SK-N-SH (cell line): Measurements from ENCODE around the gene MCM3AP. TPM values are rescaled to one million over a fixed set of nuclear protein-coding genes. Genes with fewer than 3 reads are reported as not detected.
"Not testable (repeated sequence)": the region's sequence is repeated elsewhere in the genome, so short reads cannot be mapped to it uniquely, and the experiment has no call there.

Experiments used
- CTCF ChIA-PET: fragments of 300-600, 350-600 bp; formaldehyde crosslinking; extraction: SDS; loops from one replicate; lab custom pipeline; 2021; lab: Yijun Ruan, JAX
- POLR2A ChIA-PET: fragments of 350-600 bp; sonication (Branson Sonifier 250); formaldehyde crosslinking; extraction: SDS; loops from one replicate; lab custom pipeline; 2020; ENCODE audit warnings: antibody characterized with exemption, inconsistent platforms; lab: Yijun Ruan, JAX
- DNase-seq: peaks from one replicate; pipeline ENCODE4 v3.0.0; 2012
- H2AFZ ChIP-seq: fragments of 200-600 bp; sonication (generic); 2 replicates; pipeline ENCODE4 v1.8.1; 2016; ENCODE audit warnings: antibody characterized with exemption, mild to moderate bottlenecking, low read depth
- H3F3A ChIP-seq: fragments of 200-600 bp; sonication (generic); replicated peaks from 2 replicates; pipeline ENCODE3; 2016; ENCODE audit warnings: antibody characterized with exemption, mild to moderate bottlenecking; ENCODE audit not compliant: insufficient read depth
- H3K27ac ChIP-seq, 2 experiments: fragments of 200-500 bp in 1 of 2; fragments of 200-600 bp in 1 of 2; sonication (Bioruptor generic) in 1 of 2; sonication (generic), shearing (Covaris generic) in 1 of 2; 2 replicates each; pipeline versions ENCODE4 v1.5.1 to v1.6.1; 2014 to 2016; ENCODE audit warnings: low read depth in 2 of 2, inconsistent platforms in 1 of 2, low read length in 1 of 2, mild to moderate bottlenecking in 1 of 2, mixed read lengths in 1 of 2
- H3K27me3 ChIP-seq: fragments of 200-600 bp; sonication (generic), shearing (Covaris generic); 2 replicates; pipeline ENCODE4 v1.6.1; 2016; ENCODE audit warnings: mixed run types; ENCODE audit not compliant: insufficient read depth
- H3K36me3 ChIP-seq, 2 experiments: fragments of 200-500 bp in 1 of 2; fragments of 200-600 bp in 1 of 2; sonication (Bioruptor generic) in 1 of 2; sonication (generic) in 1 of 2; replicated peaks in 1 of 2; 2 replicates each; pipeline versions ENCODE3 to v1.5.1; 2014 to 2016; ENCODE audit warnings: low read length in 1 of 2, mild to moderate bottlenecking in 1 of 2; ENCODE audit not compliant: insufficient read depth in 2 of 2, control insufficient read depth in 1 of 2
- H3K4me1 ChIP-seq, 2 experiments: fragments of 200-500 bp in 1 of 2; fragments of 200-600 bp in 1 of 2; sonication (Bioruptor generic) in 1 of 2; sonication (generic), shearing (Covaris generic) in 1 of 2; 2 replicates each; pipeline versions ENCODE4 v1.5.1 to v1.6.1; 2014 to 2016; ENCODE audit warnings: low read depth in 1 of 2, low read length in 1 of 2, mixed run types in 1 of 2; ENCODE audit not compliant: insufficient read depth in 2 of 2, control insufficient read depth in 1 of 2
- H3K4me2 ChIP-seq: fragments of 200-600 bp; sonication (generic), shearing (Covaris generic); 2 replicates; pipeline ENCODE4 v1.6.1; 2017; ENCODE audit warnings: mixed run types
- H3K4me3 ChIP-seq, 2 experiments: fragments of 200-500 bp in 1 of 2; fragments of 200-600 bp in 1 of 2; sonication (Bioruptor generic) in 1 of 2; sonication (generic), shearing (Covaris generic) in 1 of 2; 2 replicates each; pipeline versions ENCODE4 v1.5.1 to v1.8.1; 2014 to 2016; ENCODE audit warnings: low read depth in 2 of 2, inconsistent platforms in 1 of 2, low read length in 1 of 2, mild to moderate bottlenecking in 1 of 2, mixed read lengths in 1 of 2, moderate library complexity in 1 of 2
- H3K79me2 ChIP-seq: fragments of 200-600 bp; sonication (generic); 2 replicates; pipeline ENCODE4 v1.8.1; 2017; ENCODE audit warnings: mild to moderate bottlenecking; ENCODE audit not compliant: insufficient read depth
- H3K9ac ChIP-seq: fragments of 200-600 bp; sonication (generic); 2 replicates; pipeline ENCODE4 v1.6.1; 2017; ENCODE audit warnings: mixed run types
- H3K9me2 ChIP-seq: fragments of 200-600 bp; sonication (generic); 2 replicates; pipeline ENCODE4 v1.6.1; 2017; ENCODE audit warnings: mixed run types
- H3K9me3 ChIP-seq: fragments of 200-600 bp; sonication (generic); 2 replicates; pipeline ENCODE4 v1.6.1; 2017; ENCODE audit warnings: mixed run types, mild to moderate bottlenecking, moderate library complexity
- H4K20me1 ChIP-seq: fragments of 200-600 bp; sonication (generic); 2 replicates; pipeline ENCODE4 v1.6.1; 2017; ENCODE audit warnings: mild to moderate bottlenecking, mixed run types; ENCODE audit not compliant: insufficient read depth
- CHD2 ChIP-seq: fragments of 150-350 bp; IDR thresholded peaks from 2 replicates; pipeline ENCODE4 v1.6.1; 2018; ENCODE audit warnings: low read length; ENCODE audit not compliant: partially characterized antibody
- FOXM1 ChIP-seq: IDR thresholded peaks from 2 replicates; pipeline ENCODE4 v1.4.0; 2012; ENCODE audit warnings: low read depth, mild to moderate bottlenecking
- GABPA ChIP-seq: IDR thresholded peaks from 2 replicates; pipeline ENCODE4 v1.4.0; 2012; ENCODE audit warnings: low read depth, mild to moderate bottlenecking
- JUND ChIP-seq: IDR thresholded peaks from 2 replicates; pipeline ENCODE4 v1.4.0; 2012
- MEF2A ChIP-seq: IDR thresholded peaks from 2 replicates; pipeline ENCODE4 v1.4.0; 2012; ENCODE audit warnings: low read depth, borderline replicate concordance
- MXI1 ChIP-seq: IDR thresholded peaks from 2 replicates; pipeline ENCODE4 v1.6.1; 2012; ENCODE audit warnings: mild to moderate bottlenecking, low read depth, low read length, improper control_type of control experiment
- NFIC ChIP-seq: IDR thresholded peaks from 2 replicates; pipeline ENCODE4 v1.4.0; 2012; ENCODE audit warnings: borderline replicate concordance
- NRF1 ChIP-seq: IDR thresholded peaks from 2 replicates; pipeline ENCODE4 v1.6.1; 2012; ENCODE audit warnings: low read depth, mild to moderate bottlenecking, low read length
- POLR2AphosphoS5 ChIP-seq: IDR thresholded peaks from 2 replicates; pipeline ENCODE4 v1.6.1; 2012; ENCODE audit warnings: low read depth, low read length
- RCOR1 ChIP-seq: fragments of 150-350 bp; IDR thresholded peaks from 2 replicates; pipeline ENCODE4 v1.6.1; 2017; ENCODE audit warnings: antibody characterized with exemption, low read length
- SMC3 ChIP-seq: IDR thresholded peaks from 2 replicates; pipeline ENCODE4 v1.6.1; 2012; ENCODE audit warnings: low read depth, low read length, improper control_type of control experiment
- TCF12 ChIP-seq: IDR thresholded peaks from 2 replicates; pipeline ENCODE4 v1.4.0; 2012
- TEAD4 ChIP-seq: IDR thresholded peaks from 2 replicates; pipeline ENCODE4 v1.4.0; 2012; ENCODE audit warnings: mild to moderate bottlenecking, borderline replicate concordance; ENCODE audit not compliant: insufficient read depth
- YY1 ChIP-seq: IDR thresholded peaks from 2 replicates; pipeline ENCODE4 v1.4.0; 2012; ENCODE audit warnings: low read depth, mild to moderate bottlenecking
- WGBS: methylation state at CpG from one replicate; pipeline ENCODE4 v1.1.6; 2017; ENCODE audit warnings: low lambda C conversion rate; 5-methylcytosine and 5-hydroxymethylcytosine counted together
- polyA plus RNA-seq, 3 experiments: library from polyadenylated mRNA; depleted of rRNA; stranded (reverse); fragments of >200 nt; gene quantifications; 2 replicates each; pipeline ENCODE4 v1.2.3, GENCODE V29; 2012
- TF ChIP-seq, protein P1 (sequence below): fragments of 150-350 bp; IDR thresholded peaks from 2 replicates; pipeline ENCODE4 v1.6.1; 2017; ENCODE audit warnings: antibody characterized with exemption, low read length, low read depth, borderline replicate concordance
- TF ChIP-seq, protein P2 (sequence below): IDR thresholded peaks from 2 replicates; pipeline ENCODE4 v1.4.0; 2012; ENCODE audit warnings: low read depth
- TF ChIP-seq, protein P3 (sequence below): fragments of 200-600 bp; sonication (generic); IDR thresholded peaks from 2 replicates; pipeline ENCODE4 v1.6.1; 2017; ENCODE audit warnings: antibody characterized with exemption, mild to moderate bottlenecking, moderate library complexity

MCM3AP gene
- polyA plus RNA-seq, 1 of the 3 experiments (the other 2 are of a cell fraction), result 42.9 TPM

DNA sequence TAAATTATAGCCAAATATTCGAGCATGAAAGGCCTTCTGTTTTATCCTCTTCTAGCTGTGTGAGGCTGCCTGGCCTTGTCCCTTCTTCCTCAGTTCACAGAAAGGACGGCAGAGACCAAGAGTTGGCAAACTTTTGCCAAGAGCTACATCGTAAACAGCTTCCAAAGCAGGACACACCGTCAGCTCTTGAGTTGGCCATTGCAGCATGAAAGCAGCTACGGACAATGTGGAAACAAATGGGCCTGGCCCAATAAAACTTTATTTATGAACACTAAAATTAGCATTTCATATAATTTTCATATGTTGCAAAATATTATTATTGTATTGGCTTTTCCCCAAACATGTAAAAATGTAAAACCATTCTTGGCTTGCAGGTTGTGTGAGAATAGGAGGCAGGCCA lies 27.5 kb upstream of the MCM3AP start:
- WGBS, result 92% methylated on average over 5 of the region's 5 CpGs
- no peak overlapping the region for H3K4me2 ChIP-seq
- H4K20me1 ChIP-seq, result no peaks in the 10 kb centered on the region
- no peak overlapping the region for H2AFZ ChIP-seq
- no peaks in the 10 kb centered on the region for H3K79me2 ChIP-seq
- no peak overlapping the region for H3K4me3 ChIP-seq
- POLR2A ChIA-PET, result no interaction called here
- no peak overlapping the region for H3K9ac ChIP-seq
- no peaks in the 10 kb centered on the region for H3K27me3 ChIP-seq
- peaks cover 0 to 3% of the 10 kb centered on the region in 2 experiments; a peak in 1 of 4 replicates for H3K4me1 ChIP-seq
- H3F3A ChIP-seq, result no peaks in the 10 kb centered on the region
- peaks cover 0 to 18% of the 10 kb centered on the region in 2 experiments for H3K36me3 ChIP-seq
- no peak for DNase-seq
- H3K9me2 ChIP-seq, result no peaks in the 10 kb centered on the region
- CTCF ChIA-PET, result interaction anchor here (0.6 kb wide), 1 partner anchor 52 kb away, joined by 3 read pairs; no protein-coding TSS in a partner anchor
- TF ChIP-seq JUND, result no peak
- no peak for TF ChIP-seq TEAD4
- no peak for TF ChIP-seq YY1
- no peaks in the 10 kb centered on the region for H3K9me3 ChIP-seq
- H3K27ac ChIP-seq, result no peak overlapping the region

DNA sequence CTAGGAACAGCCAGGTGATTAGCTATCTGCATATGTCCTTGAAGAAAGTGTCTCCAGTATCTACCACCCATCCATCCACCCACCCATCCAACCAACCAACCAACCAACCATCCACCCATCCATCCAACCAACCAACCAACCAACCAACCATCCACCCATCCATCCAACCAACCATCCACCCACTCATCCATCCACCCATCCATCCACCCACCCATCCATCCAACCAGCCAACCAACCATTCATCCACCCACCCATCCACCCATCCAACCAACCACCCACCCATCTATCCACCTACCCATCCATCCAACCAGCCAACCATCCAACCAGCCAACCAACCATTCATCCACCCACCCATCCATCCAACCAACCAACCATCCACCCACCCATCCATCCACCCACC lies 26.2 kb upstream of the MCM3AP start:
- ChIA-PET POLR2A (no interaction called here), CTCF (no interaction called here)
- no peaks in the 10 kb centered on the region for H3K27me3 ChIP-seq
- no peaks in the 10 kb centered on the region for H3K9me3 ChIP-seq
- H3K9ac ChIP-seq, result no peak overlapping the region
- no peak overlapping the region for H2AFZ ChIP-seq
- H3K4me3 ChIP-seq, result no peak overlapping the region
- H3K9me2 ChIP-seq, result no peaks in the 10 kb centered on the region
- H4K20me1 ChIP-seq, result no peaks in the 10 kb centered on the region
- TF ChIP-seq YY1 (no peak), POLR2AphosphoS5 (no peak), NRF1 (no peak), NFIC (no peak), MEF2A (no peak), TCF12 (no peak), CHD2 (no peak), SMC3 (no peak), RCOR1 (no peak), FOXM1 (no peak), MXI1 (no peak), GABPA (no peak), TEAD4 (no peak)
- TF ChIP-seq, protein P1, sequence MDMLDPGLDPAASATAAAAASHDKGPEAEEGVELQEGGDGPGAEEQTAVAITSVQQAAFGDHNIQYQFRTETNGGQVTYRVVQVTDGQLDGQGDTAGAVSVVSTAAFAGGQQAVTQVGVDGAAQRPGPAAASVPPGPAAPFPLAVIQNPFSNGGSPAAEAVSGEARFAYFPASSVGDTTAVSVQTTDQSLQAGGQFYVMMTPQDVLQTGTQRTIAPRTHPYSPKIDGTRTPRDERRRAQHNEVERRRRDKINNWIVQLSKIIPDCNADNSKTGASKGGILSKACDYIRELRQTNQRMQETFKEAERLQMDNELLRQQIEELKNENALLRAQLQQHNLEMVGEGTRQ, result no peak
- TF ChIP-seq, protein P2, sequence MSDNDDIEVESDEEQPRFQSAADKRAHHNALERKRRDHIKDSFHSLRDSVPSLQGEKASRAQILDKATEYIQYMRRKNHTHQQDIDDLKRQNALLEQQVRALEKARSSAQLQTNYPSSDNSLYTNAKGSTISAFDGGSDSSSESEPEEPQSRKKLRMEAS, result no peak
- TF ChIP-seq, protein P3, sequence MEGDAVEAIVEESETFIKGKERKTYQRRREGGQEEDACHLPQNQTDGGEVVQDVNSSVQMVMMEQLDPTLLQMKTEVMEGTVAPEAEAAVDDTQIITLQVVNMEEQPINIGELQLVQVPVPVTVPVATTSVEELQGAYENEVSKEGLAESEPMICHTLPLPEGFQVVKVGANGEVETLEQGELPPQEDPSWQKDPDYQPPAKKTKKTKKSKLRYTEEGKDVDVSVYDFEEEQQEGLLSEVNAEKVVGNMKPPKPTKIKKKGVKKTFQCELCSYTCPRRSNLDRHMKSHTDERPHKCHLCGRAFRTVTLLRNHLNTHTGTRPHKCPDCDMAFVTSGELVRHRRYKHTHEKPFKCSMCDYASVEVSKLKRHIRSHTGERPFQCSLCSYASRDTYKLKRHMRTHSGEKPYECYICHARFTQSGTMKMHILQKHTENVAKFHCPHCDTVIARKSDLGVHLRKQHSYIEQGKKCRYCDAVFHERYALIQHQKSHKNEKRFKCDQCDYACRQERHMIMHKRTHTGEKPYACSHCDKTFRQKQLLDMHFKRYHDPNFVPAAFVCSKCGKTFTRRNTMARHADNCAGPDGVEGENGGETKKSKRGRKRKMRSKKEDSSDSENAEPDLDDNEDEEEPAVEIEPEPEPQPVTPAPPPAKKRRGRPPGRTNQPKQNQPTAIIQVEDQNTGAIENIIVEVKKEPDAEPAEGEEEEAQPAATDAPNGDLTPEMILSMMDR, result no peak
- no peaks in the 10 kb centered on the region for H3F3A ChIP-seq
- no peak overlapping the region for H3K27ac ChIP-seq
- no peak overlapping the region for H3K4me2 ChIP-seq
- no peak for DNase-seq
- no peaks in the 10 kb centered on the region for H3K4me1 ChIP-seq
- no peaks in the 10 kb centered on the region for H3K79me2 ChIP-seq
- peaks cover 0 to 24% of the 10 kb centered on the region in 2 experiments for H3K36me3 ChIP-seq

DNA sequence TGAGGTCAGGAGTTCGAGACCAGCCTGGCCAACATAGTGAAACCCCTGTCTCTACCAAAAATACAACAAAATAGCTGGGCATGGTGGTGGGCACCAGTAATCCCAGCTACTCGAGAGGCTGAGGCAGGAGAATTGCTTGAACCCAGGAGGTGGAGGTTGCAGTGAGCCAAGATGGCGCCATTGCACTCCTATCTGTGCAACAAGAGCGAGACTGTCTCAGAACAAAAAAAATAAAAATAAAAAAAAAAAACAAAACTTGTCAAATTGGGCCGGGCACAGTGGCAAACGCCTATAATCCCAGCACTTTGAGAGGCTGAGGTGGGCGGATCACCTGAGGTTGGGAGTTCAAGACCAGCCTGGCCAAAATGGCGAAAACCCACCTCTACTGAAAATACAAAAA lies 24.8 kb upstream of the MCM3AP start:
- WGBS, result 97% methylated on average over 8 of the region's 8 CpGs
- DNase-seq, H3K4me1 ChIP-seq, H3K79me2 ChIP-seq, H4K20me1 ChIP-seq, H3K9me3 ChIP-seq, H3K27me3 ChIP-seq, H3F3A ChIP-seq, H3K9ac ChIP-seq, H3K4me2 ChIP-seq, H3K27ac ChIP-seq, H3K4me3 ChIP-seq, H3K9me2 ChIP-seq, POLR2A ChIA-PET, H2AFZ ChIP-seq: not testable (repeated sequence)
- CTCF ChIA-PET, result interaction anchor here (1.2 kb wide), 1 partner anchor 60 kb away, joined by 3 read pairs; no protein-coding TSS in a partner anchor
- H3K36me3 ChIP-seq, result peaks cover 0 to 24% of the 10 kb centered on the region in 2 experiments
